ENCODE measurements around the gene ZNF724. TPM values are rescaled to one million over a fixed set of nuclear protein-coding genes. Genes with fewer than 3 reads are reported as not detected.
"Not testable (repeated sequence)": the region's sequence is repeated elsewhere in the genome, so short reads cannot be mapped to it uniquely, and the experiment has no call there.

Gene ZNF724
- 1 to 10 TPM; 5.5 to 6.1 TPM for total RNA-seq
- polyA plus RNA-seq = 1 to 10 TPM; 1.9 to 2.0 TPM

GRCh38 chr19:23249911-23250649 is at the start of gene ZNF724:
ZNF724 (minus strand) TSS chr19:23250394; CDS start chr19:23250242, 152 bp downstream.
- Histone ChIP-seq H3K4me1 (ENCODE audit: insufficient read depth, low read length) (peaks cover 8% of the 10 kb centered on the region), H3K36me3 (ENCODE audit: insufficient read depth, low read length) (no peaks in the 10 kb centered on the region), H3K27ac (ENCODE audit: low read depth, low read length) (peak within 1 kb of the TSS; percentile 63), H3K4me3 (ENCODE audit: low read length in 2 of 2) (peak within 1 kb of the TSS; percentile 78 to 81), H3K9me3 (ENCODE audit: control insufficient read depth in 1 of 2, low read length in 2 of 2) (no peaks in the 10 kb centered on the region), H3K27me3 (ENCODE audit: insufficient read depth, low read length) (no peaks in the 10 kb centered on the region)
- Mint-ChIP-seq H3K9me3 (no peaks in the 10 kb centered on the region), H3K27ac (peak within 1 kb of the TSS; percentile 82 to 96 (median 93)), H3K4me1 (peaks cover 5 to 18% (median 7%) of the 10 kb centered on the region in 4 donors), H3K4me3 (peak within 1 kb of the TSS; percentile 95 to 98 (median 97)), H3K27me3 (no peaks in the 10 kb centered on the region), H3K36me3 (peaks cover 2 to 7% of the 10 kb centered on the region in 2 donors)
- DNase-seq = peak; percentile 87 to 93 (median 89)
- ChIA-PET CTCF (ENCODE audit: partially characterized antibody) (interaction anchor here (1.1 kb wide), 3 partner anchors 21 to 33 kb away, joined by 3 to 6 read pairs (median 3); no protein-coding TSS in a partner anchor), POLR2A (ENCODE audit: partially characterized antibody) (interaction anchor here (0.8 to 3.1 kb wide), 9 partner anchors 17 to 1398 kb away, joined by 3 to 61 read pairs (median 5); partner anchors contain the start of genes ZNF254, ZNF681, ZNF726 and ZNF91)
- intact Hi-C loops (cut with micrococcal nuclease) = loop anchor here (1.0 to 10.0 kb wide), 4 partner anchors 24 to 1483 kb away; partner anchors contain the start of genes ZNF100, ZNF726 and ZNF91

GRCh38 chr19:23294141-23294540 is 43.9 kb upstream of the ZNF724 start:
- H3K4me3 Mint-ChIP-seq = no peak overlapping the region
- H3K36me3 ChIP-seq (ENCODE audit: insufficient read depth, low read length) = no peaks in the 10 kb centered on the region
- no peak overlapping the region for H3K27ac ChIP-seq (ENCODE audit: low read depth, low read length)
- peaks cover 0 to 9% (median 1%) of the 10 kb centered on the region in 8 donors for H3K9me3 Mint-ChIP-seq
- H3K4me1 ChIP-seq (ENCODE audit: insufficient read depth, low read length) = no peaks in the 10 kb centered on the region
- ChIA-PET CTCF (ENCODE audit: partially characterized antibody) (no interaction called here), POLR2A (ENCODE audit: partially characterized antibody) (no interaction called here)
- no peak overlapping the region for H3K4me3 ChIP-seq (ENCODE audit: low read length in 2 of 2)
- intact Hi-C loops (cut with micrococcal nuclease) = no loop called here
- H3K36me3 Mint-ChIP-seq = no peaks in the 10 kb centered on the region
- H3K27ac Mint-ChIP-seq = no peak overlapping the region
- no peak for DNase-seq
- H3K27me3 Mint-ChIP-seq = no peaks in the 10 kb centered on the region
- no peaks in the 10 kb centered on the region for H3K27me3 ChIP-seq (ENCODE audit: insufficient read depth, low read length)
- H3K9me3 ChIP-seq (ENCODE audit: control insufficient read depth in 1 of 2, low read length in 2 of 2) = no peaks in the 10 kb centered on the region
- H3K4me1 Mint-ChIP-seq = no peaks in the 10 kb centered on the region

GRCh38 chr19:23289966-23290365 is 39.8 kb upstream of the ZNF724 start:
- POLR2A ChIA-PET (ENCODE audit: partially characterized antibody); H3K36me3 ChIP-seq (ENCODE audit: insufficient read depth, low read length); H3K4me1 ChIP-seq (ENCODE audit: insufficient read depth, low read length); H3K36me3 Mint-ChIP-seq; H3K27ac ChIP-seq (ENCODE audit: low read depth, low read length); H3K27ac Mint-ChIP-seq; H3K9me3 ChIP-seq (ENCODE audit: control insufficient read depth in 1 of 2, low read length in 2 of 2); CTCF ChIA-PET (ENCODE audit: partially characterized antibody); H3K4me1 Mint-ChIP-seq; H3K27me3 Mint-ChIP-seq; H3K4me3 Mint-ChIP-seq; H3K27me3 ChIP-seq (ENCODE audit: insufficient read depth, low read length); H3K4me3 ChIP-seq (ENCODE audit: low read length in 2 of 2); intact Hi-C loops (cut with micrococcal nuclease); DNase-seq: not testable (repeated sequence)
- peaks cover 0 to 24% (median 5%) of the 10 kb centered on the region in 8 donors for H3K9me3 Mint-ChIP-seq

- Histone ChIP-seq H3K27ac (ENCODE audit: low read depth, low read length) (no peak overlapping the region), H3K9me3 (ENCODE audit: control insufficient read depth in 1 of 2, low read length in 2 of 2) (no peaks in the 10 kb centered on the region), H3K36me3 (ENCODE audit: insufficient read depth, low read length) (no peaks in the 10 kb centered on the region), H3K27me3 (ENCODE audit: insufficient read depth, low read length) (no peaks in the 10 kb centered on the region), H3K4me3 (ENCODE audit: low read length in 2 of 2) (no peak overlapping the region), H3K4me1 (ENCODE audit: insufficient read depth, low read length) (peaks cover 7% of the 10 kb centered on the region)
- Mint-ChIP-seq H3K4me1 (peaks cover 7 to 13% (median 11%) of the 10 kb centered on the region in 4 donors), H3K36me3 (no peaks in the 10 kb centered on the region), H3K9me3 (peaks cover 0 to 24% (median 5%) of the 10 kb centered on the region in 8 donors), H3K4me3 (no peak overlapping the region), H3K27me3 (peaks cover 0 to 3% of the 10 kb centered on the region in 2 donors), H3K27ac (no peak overlapping the region)
- POLR2A ChIA-PET (ENCODE audit: partially characterized antibody) = no interaction called here
- CTCF ChIA-PET (ENCODE audit: partially characterized antibody) = interaction anchor here (1.2 kb wide), 1 partner anchor 18 kb away, joined by 4 read pairs; no protein-coding TSS in a partner anchor
- intact Hi-C loops (cut with micrococcal nuclease) = no loop called here
- no peak for DNase-seq
Measured at GRCh38 chr19:23287620-23288019, 37.4 kb upstream of the ZNF724 start.

- no peak for DNase-seq
- H3K9me3 ChIP-seq (ENCODE audit: control insufficient read depth in 1 of 2, low read length in 2 of 2) = no peaks in the 10 kb centered on the region
- Mint-ChIP-seq H3K4me3 (no peak overlapping the region), H3K27me3 (peaks cover 0 to 3% of the 10 kb centered on the region in 2 donors), H3K9me3 (peaks cover 0 to 24% (median 5%) of the 10 kb centered on the region in 8 donors), H3K27ac (no peak overlapping the region), H3K36me3 (no peaks in the 10 kb centered on the region), H3K4me1 (peaks cover 10 to 23% (median 20%) of the 10 kb centered on the region in 4 donors)
- no peaks in the 10 kb centered on the region for H3K36me3 ChIP-seq (ENCODE audit: insufficient read depth, low read length)
- H3K4me3 ChIP-seq (ENCODE audit: low read length in 2 of 2) = no peak overlapping the region
- intact Hi-C loops (cut with micrococcal nuclease) = no loop called here
- H3K4me1 ChIP-seq (ENCODE audit: insufficient read depth, low read length) = peaks cover 8% of the 10 kb centered on the region
- ChIA-PET CTCF (ENCODE audit: partially characterized antibody) (interaction anchor here (1.1 to 1.2 kb wide), 2 partner anchors 12 to 19 kb away, joined by 4 to 5 read pairs; no protein-coding TSS in a partner anchor), POLR2A (ENCODE audit: partially characterized antibody) (no interaction called here)
- no peak overlapping the region for H3K27ac ChIP-seq (ENCODE audit: low read depth, low read length)
- no peaks in the 10 kb centered on the region for H3K27me3 ChIP-seq (ENCODE audit: insufficient read depth, low read length)
Measured at GRCh38 chr19:23286477-23286876, 36.3 kb upstream of the ZNF724 start.

- Histone ChIP-seq H3K27me3 (ENCODE audit: insufficient read depth, low read length) (no peaks in the 10 kb centered on the region), H3K4me1 (ENCODE audit: insufficient read depth, low read length) (peaks cover 8% of the 10 kb centered on the region), H3K4me3 (ENCODE audit: low read length in 2 of 2) (no peak overlapping the region), H3K9me3 (ENCODE audit: control insufficient read depth in 1 of 2, low read length in 2 of 2) (no peaks in the 10 kb centered on the region), H3K27ac (ENCODE audit: low read depth, low read length) (no peak overlapping the region), H3K36me3 (ENCODE audit: insufficient read depth, low read length) (no peaks in the 10 kb centered on the region)
- Mint-ChIP-seq H3K27me3 (peaks cover 0 to 3% of the 10 kb centered on the region in 2 donors), H3K27ac (no peak overlapping the region), H3K4me3 (no peak overlapping the region), H3K9me3 (peaks cover 0 to 24% (median 5%) of the 10 kb centered on the region in 8 donors), H3K36me3 (no peaks in the 10 kb centered on the region), H3K4me1 (peaks cover 12 to 25% (median 21%) of the 10 kb centered on the region in 4 donors)
- intact Hi-C loops (cut with micrococcal nuclease) = no loop called here
- DNase-seq = no peak
- POLR2A ChIA-PET (ENCODE audit: partially characterized antibody) = no interaction called here
- CTCF ChIA-PET (ENCODE audit: partially characterized antibody) = interaction anchor here (1.1 kb wide), 1 partner anchor 12 kb away, joined by 5 read pairs; no protein-coding TSS in a partner anchor
Measured at GRCh38 chr19:23285948-23286347, 35.8 kb upstream of the ZNF724 start.

- intact Hi-C loops (cut with micrococcal nuclease); H3K9me3 ChIP-seq (ENCODE audit: control insufficient read depth in 1 of 2, low read length in 2 of 2); DNase-seq; H3K4me1 ChIP-seq (ENCODE audit: insufficient read depth, low read length); H3K27me3 ChIP-seq (ENCODE audit: insufficient read depth, low read length); H3K27ac ChIP-seq (ENCODE audit: low read depth, low read length); H3K36me3 ChIP-seq (ENCODE audit: insufficient read depth, low read length); H3K27ac Mint-ChIP-seq; POLR2A ChIA-PET (ENCODE audit: partially characterized antibody); H3K27me3 Mint-ChIP-seq; H3K36me3 Mint-ChIP-seq; H3K4me3 Mint-ChIP-seq; H3K4me3 ChIP-seq (ENCODE audit: low read length in 2 of 2): not testable (repeated sequence)
- peaks cover 0 to 24% (median 5%) of the 10 kb centered on the region in 8 donors for H3K9me3 Mint-ChIP-seq
- peaks cover 12 to 25% (median 21%) of the 10 kb centered on the region in 4 donors for H3K4me1 Mint-ChIP-seq
- CTCF ChIA-PET (ENCODE audit: partially characterized antibody) = interaction anchor here (0.7 to 1.1 kb wide), 2 partner anchors 11 to 43 kb away, joined by 3 to 5 read pairs; no protein-coding TSS in a partner anchor
Measured at GRCh38 chr19:23285326-23285725, 35.1 kb upstream of the ZNF724 start.
